HCT116 (cell line): ENCODE results near the gene FOXP2. TPM values are rescaled to one million over a fixed set of nuclear protein-coding genes. Genes with fewer than 3 reads are reported as not detected.
"Not testable (repeated sequence)": the region's sequence is repeated elsewhere in the genome, so short reads cannot be mapped to it uniquely, and the experiment has no call there.

Experiments used
- ATAC-seq: fragments of 200-7000 bp; cut with Tn5 transposase; 2 replicates; pipeline ENCODE4 v1.9.1; 2020; ENCODE audit warnings: mild to moderate bottlenecking, moderate library complexity
- BruUV-seq: library from RNA; stranded (reverse); fragments of 400-500 nt; replicated peaks from 2 replicates; lab custom pipeline; 2021; lab: Mats Ljungman, UMichigan
- CTCF ChIA-PET: fragments of 300-600 bp; sonication (Branson Sonifier 250); formaldehyde crosslinking; loops from one replicate; lab custom pipeline; 2021; ENCODE audit warnings: antibody characterized with exemption; lab: Charles Lee
- POLR2A ChIA-PET: fragments of 300-600, 350-600 bp; sonication (Branson Sonifier 250); formaldehyde crosslinking; loops from one replicate; lab custom pipeline; 2021; ENCODE audit warnings: antibody characterized with exemption; lab: Charles Lee
- RAD21 ChIA-PET, 2 experiments: fragments of 300-600 bp; sonication (Branson Sonifier 250); formaldehyde crosslinking; loops; one replicate each; lab custom pipeline; 2023; ENCODE audit warnings: low total read pairs in 2 of 2; ENCODE audit not compliant: uncharacterized antibody in 2 of 2, unreplicated experiment in 2 of 2, low non-redundant PET in 1 of 2; lab: Charles Lee
- DNase-seq: peaks from one replicate; pipeline ENCODE4 v3.0.0-alpha.2; 2010; ENCODE audit warnings: low read depth, low spot score
- H2AFZ ChIP-seq: fragments of 200-600 bp; shearing (Covaris generic), sonication (generic); 2 replicates; pipeline ENCODE4 v1.6.1; 2017; ENCODE audit warnings: low read depth, mixed run types, mixed read lengths, antibody characterized with exemption, low read length; ENCODE audit not compliant: poor library complexity, severe bottlenecking
- H3K27ac ChIP-seq: 2 replicates; pipeline ENCODE4 v1.5.1; 2012; ENCODE audit warnings: low read depth, low read length
- H3K27me3 ChIP-seq: fragments of 200-600 bp; sonication (generic); 2 replicates; pipeline ENCODE4 v1.6.1; 2016; ENCODE audit warnings: mixed run types, low read length, mixed read lengths; ENCODE audit not compliant: insufficient read depth
- H3K36me3 ChIP-seq, 2 experiments: fragments of 200-500 bp in 1 of 2; fragments of 200-600 bp in 1 of 2; sonication (Bioruptor generic) in 1 of 2; sonication (generic) in 1 of 2; 2 replicates each; pipeline versions ENCODE4 v1.5.1 to v1.6.1; 2014 to 2016; ENCODE audit warnings: low read length in 2 of 2, inconsistent platforms in 1 of 2, mixed read lengths in 1 of 2, mixed run types in 1 of 2; ENCODE audit not compliant: insufficient read depth in 2 of 2, control insufficient read depth in 1 of 2
- H3K4me1 ChIP-seq, 2 experiments: fragments of 200-600 bp in 1 of 2; sonication (generic) in 1 of 2; 2 replicates each; pipeline versions ENCODE4 v1.5.1 to v1.6.1; 2012 to 2017; ENCODE audit warnings: low read length in 2 of 2, inconsistent platforms in 1 of 2, mild to moderate bottlenecking in 1 of 2, mixed read lengths in 1 of 2, mixed run types in 1 of 2, moderate library complexity in 1 of 2; ENCODE audit not compliant: insufficient read depth in 2 of 2, control insufficient read depth in 1 of 2
- H3K4me2 ChIP-seq: fragments of 200-600 bp; sonication (generic); 2 replicates; pipeline ENCODE4 v1.6.1; 2017; ENCODE audit warnings: mixed run types, low read length, mixed read lengths
- H3K4me3 ChIP-seq, 2 experiments: fragments of 200-600 bp in 1 of 2; sonication (generic) in 1 of 2; replicated peaks in 1 of 2; 2 replicates each; pipeline ENCODE4 v1.5.1; 2011 to 2016; ENCODE audit warnings: low read length in 2 of 2, control low read depth in 1 of 2, low read depth in 1 of 2, mild to moderate bottlenecking in 1 of 2, mixed read lengths in 1 of 2, mixed run types in 1 of 2
- H3K79me2 ChIP-seq: fragments of 200-600 bp; sonication (generic); 2 replicates; pipeline ENCODE4 v1.6.1; 2017; ENCODE audit warnings: mild to moderate bottlenecking, mixed run types, low read length, moderate library complexity, mixed read lengths; ENCODE audit not compliant: insufficient read depth
- H3K9ac ChIP-seq: fragments of 200-600 bp; sonication (generic); 2 replicates; pipeline ENCODE4 v1.6.1; 2016; ENCODE audit warnings: low read length, mixed read lengths
- H3K9me2 ChIP-seq: fragments of 200-600 bp; sonication (generic), shearing (Covaris generic); 2 replicates; pipeline ENCODE4 v1.6.1; 2017; ENCODE audit warnings: mixed run types, mild to moderate bottlenecking, moderate library complexity; ENCODE audit not compliant: insufficient read depth
- H3K9me3 ChIP-seq, 2 experiments: fragments of 200-500 bp in 1 of 2; fragments of 200-600 bp in 1 of 2; sonication (Bioruptor generic) in 1 of 2; sonication (generic) in 1 of 2; 2 replicates each; pipeline ENCODE4 v1.6.1; 2014 to 2017; ENCODE audit warnings: low read length in 2 of 2, mixed read lengths in 2 of 2, inconsistent platforms in 1 of 2, low read depth in 1 of 2, mild to moderate bottlenecking in 1 of 2, mixed run types in 1 of 2, moderate library complexity in 1 of 2; ENCODE audit not compliant: control insufficient read depth in 1 of 2, insufficient read depth in 1 of 2
- H4K20me1 ChIP-seq: fragments of 200-600 bp; sonication (generic), shearing (Covaris generic); 2 replicates; pipeline ENCODE4 v1.6.1; 2017; ENCODE audit warnings: mixed run types, mild to moderate bottlenecking, moderate library complexity; ENCODE audit not compliant: insufficient read depth
- ATF3 ChIP-seq: IDR thresholded peaks from 2 replicates; pipeline ENCODE4 v1.6.1; 2012
- CBX3 ChIP-seq: IDR thresholded peaks from 2 replicates; pipeline ENCODE4 v1.6.1; 2012; ENCODE audit warnings: low read depth
- CEBPB ChIP-seq: IDR thresholded peaks from 2 replicates; pipeline ENCODE4 v1.6.1; 2012; ENCODE audit warnings: low read depth
- EGR1 ChIP-seq: IDR thresholded peaks from 2 replicates; pipeline ENCODE4 v1.6.1; 2012; ENCODE audit warnings: low read depth
- ELF1 ChIP-seq: IDR thresholded peaks from 2 replicates; pipeline ENCODE4 v1.6.1; 2012; ENCODE audit warnings: low read depth, borderline replicate concordance
- EZH2 ChIP-seq: fragments of 200-600 bp; sonication (generic); IDR thresholded peaks from 2 replicates; pipeline ENCODE4 v1.6.1; 2017; ENCODE audit warnings: antibody characterized with exemption, mixed run types
- EZH2phosphoT487 ChIP-seq: fragments of 200-600 bp; IDR thresholded peaks from 2 replicates; pipeline ENCODE4 v1.6.1; 2018; ENCODE audit warnings: antibody characterized with exemption, borderline replicate concordance
- FOSL1 ChIP-seq: IDR thresholded peaks from 2 replicates; pipeline ENCODE4 v1.6.1; 2012; ENCODE audit warnings: low read depth
- JUND ChIP-seq: IDR thresholded peaks from 2 replicates; pipeline ENCODE4 v1.6.1; 2012
- POLR2AphosphoS5 ChIP-seq: IDR thresholded peaks from 2 replicates; pipeline ENCODE4 v1.6.1; 2011; ENCODE audit warnings: mild to moderate bottlenecking, low read depth, low read length, moderate library complexity
- REST ChIP-seq: IDR thresholded peaks from 2 replicates; pipeline ENCODE4 v1.6.1; 2012; ENCODE audit warnings: low read depth
- TCF7L2 ChIP-seq: IDR thresholded peaks from 2 replicates; pipeline ENCODE4 v1.7.0; 2011; ENCODE audit warnings: borderline replicate concordance, inconsistent platforms; ENCODE audit not compliant: insufficient read depth, insufficient read length; ENCODE audit errors: extremely low read depth
- intact Hi-C: fragments of 100-400 bp; cut with micrococcal nuclease; formaldehyde crosslinking; loops from 2 replicates; pipeline ENCODE4 v1.10.0; 2022
- total RNA-seq: library from RNA; stranded (reverse); gene quantifications from one replicate; pipeline ENCODE4 v1.2.1, GENCODE V29; 2021; ENCODE audit not compliant: unreplicated experiment

FOXP2 gene
- total RNA-seq, 1 experiment from 2014 or later = 2.5 TPM

- Histone ChIP-seq H3K36me3 (no peaks in the 10 kb centered on the region), H3K27me3 (no peaks in the 10 kb centered on the region)
- no TSS peak for BruUV-seq
These were observed 125.7 kb downstream of the FOXP2 start for GRCh38 chr7:114540291-114540690.

GRCh38 chr7:114547346-114547745 lies 132.7 kb downstream of the FOXP2 start:
- POLR2A ChIA-PET, H3K27ac ChIP-seq, BruUV-seq, H3K9me3 ChIP-seq, ATAC-seq, H4K20me1 ChIP-seq, H3K9ac ChIP-seq, H3K4me3 ChIP-seq, DNase-seq, H3K36me3 ChIP-seq, H3K79me2 ChIP-seq, H2AFZ ChIP-seq, H3K4me2 ChIP-seq, H3K9me2 ChIP-seq, CTCF ChIA-PET, RAD21 ChIA-PET, H3K4me1 ChIP-seq, H3K27me3 ChIP-seq: not testable (repeated sequence)
- intact Hi-C loops = loop anchor here (1.0 kb wide), 1 partner anchor 16 kb away; no protein-coding TSS in a partner anchor

More at GRCh38 chr7:114540291-114540690, 125.7 kb downstream of the FOXP2 start:
- DNase-seq (no peak), ATAC-seq (no peak)
- no peak overlapping the region for H3K4me2 ChIP-seq
- no peak overlapping the region for H3K4me3 ChIP-seq
- ChIA-PET RAD21 (interaction anchor here in 1 of 2 experiments (1.2 kb wide), 1 partner anchor 114 kb away, joined by 3 read pairs; no protein-coding TSS in a partner anchor), POLR2A (no interaction called here), CTCF (interaction anchor here (1.2 to 1.6 kb wide), 3 partner anchors 113 to 458 kb away, joined by 4 to 23 read pairs (median 9); no protein-coding TSS in a partner anchor)
- H4K20me1 ChIP-seq = no peaks in the 10 kb centered on the region
- H3K9ac ChIP-seq = no peak overlapping the region
- H3K9me3 ChIP-seq = no peaks in the 10 kb centered on the region
- TF ChIP-seq TCF7L2 (no peak), EZH2 (no peak), JUND (no peak), CBX3 (no peak), FOSL1 (no peak), EGR1 (no peak), CEBPB (no peak), ATF3 (no peak), EZH2phosphoT487 (no peak), REST (no peak), POLR2AphosphoS5 (no peak), ELF1 (no peak)
- H2AFZ ChIP-seq = no peak overlapping the region
- intact Hi-C loops = loop anchor here (5.0 kb wide), 1 partner anchor 458 kb away; no protein-coding TSS in a partner anchor
- no peaks in the 10 kb centered on the region for H3K4me1 ChIP-seq
- H3K27ac ChIP-seq = no peak overlapping the region
- no peaks in the 10 kb centered on the region for H3K9me2 ChIP-seq
- H3K79me2 ChIP-seq = no peaks in the 10 kb centered on the region
